ENCODE results near the gene UPK1A. TPM values are rescaled to one million over a fixed set of nuclear protein-coding genes. Genes with fewer than 3 reads are reported as not detected.

The UPK1A gene
- total and polyA plus RNA-seq, 2 donors: 0.94 TPM; not detected in 1

DNA sequence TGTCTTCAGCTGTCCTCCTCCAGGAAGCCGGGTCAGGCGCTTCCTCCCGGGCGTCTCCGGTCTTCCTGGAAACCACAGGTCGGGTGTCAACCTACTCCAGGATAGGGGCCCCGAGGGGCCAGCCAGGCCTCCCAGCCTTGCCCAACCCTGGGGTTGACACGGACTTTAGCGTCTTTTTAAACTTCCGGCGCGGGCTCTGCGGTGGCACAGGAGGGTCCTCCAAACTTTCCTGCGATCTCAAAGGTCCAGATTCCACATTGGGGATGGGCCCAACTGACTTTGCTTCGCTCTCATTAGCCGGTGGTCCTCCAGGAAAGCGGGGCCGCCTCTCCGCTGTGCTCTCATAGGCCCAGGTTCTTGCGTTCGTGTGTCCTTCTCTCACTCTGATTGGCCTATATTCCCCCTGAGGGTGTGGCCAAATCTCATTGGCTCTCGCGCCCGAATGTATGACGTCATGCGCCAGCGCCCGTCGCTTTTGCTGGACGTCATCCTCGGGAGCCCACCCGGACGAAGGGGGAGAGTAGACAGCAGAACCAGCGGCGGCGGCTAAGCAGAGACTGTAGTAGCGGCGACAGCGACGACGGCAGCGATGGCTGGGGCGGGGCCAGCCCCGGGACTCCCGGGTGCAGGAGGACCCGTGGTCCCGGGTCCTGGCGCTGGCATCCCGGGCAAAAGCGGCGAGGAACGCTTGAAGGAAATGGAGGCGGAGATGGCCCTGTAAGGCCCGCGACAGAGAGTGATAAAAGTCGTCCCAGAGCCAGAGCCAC is 37.6 kb upstream of the UPK1A start, which contains the start of gene RBM42:
Gene RBM42 (plus strand): TSS at position 472 of the 767 bp plus-strand sequence. CDS start 118 bp downstream, at position 590.
- DNase-seq (ENCODE audit: low read depth in 6 of 9, low spot score in 9 of 9): peak; percentile 95 to 99 (median 98)
- H3K9me3 ChIP-seq (ENCODE audit: control insufficient read depth in 2 of 2, insufficient read depth in 1 of 2, low read length in 1 of 2): no peaks in the 10 kb centered on the region
- H3K27me3 ChIP-seq (ENCODE audit: control insufficient read depth in 2 of 2, insufficient read depth in 1 of 2, low read length in 1 of 2): no peaks in the 10 kb centered on the region
- H3K4me1 ChIP-seq (ENCODE audit: control insufficient read depth in 2 of 2, insufficient read depth in 2 of 2, low read length in 2 of 2): peaks cover 8 to 10% of the 10 kb centered on the region in 2 donors
- peak within 1 kb of the TSS; percentile 83 to 93 for H3K27ac ChIP-seq (ENCODE audit: low read depth in 1 of 2, low read length in 1 of 2)
- H3K36me3 ChIP-seq (ENCODE audit: control insufficient read depth in 2 of 2, insufficient read depth in 2 of 2, low read length in 1 of 2): peaks cover 31 to 32% of the 10 kb centered on the region in 2 donors
- peak within 1 kb of the TSS; percentile 57 to 92 for H3K4me3 ChIP-seq (ENCODE audit: low read length in 2 of 2)
- under 1% methylated on average over 56 of the region's 56 CpGs for WGBS

DNA sequence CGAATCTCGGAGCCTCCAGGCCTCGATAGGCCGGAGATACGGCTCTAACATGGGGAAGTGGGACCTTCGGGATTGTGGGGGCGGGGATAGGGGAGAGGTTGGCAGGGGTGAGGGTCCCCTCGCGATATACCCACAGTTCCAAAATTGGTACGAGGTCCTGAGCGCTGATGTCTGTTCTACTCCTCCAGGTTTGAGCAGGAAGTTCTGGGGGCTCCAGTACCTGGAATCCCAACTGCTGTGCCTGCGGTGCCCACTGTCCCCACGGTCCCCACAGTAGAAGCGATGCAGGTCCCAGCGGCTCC is 37.0 kb upstream of the UPK1A start:
- Histone ChIP-seq H3K36me3 (ENCODE audit: control insufficient read depth in 2 of 2, insufficient read depth in 2 of 2, low read length in 1 of 2) (peaks cover 37% of the 10 kb centered on the region in 2 donors), H3K4me1 (ENCODE audit: control insufficient read depth in 2 of 2, insufficient read depth in 2 of 2, low read length in 2 of 2) (peaks cover 8 to 10% of the 10 kb centered on the region in 2 donors), H3K4me3 (ENCODE audit: low read length in 2 of 2) (peak overlapping the region; percentile 57 to 92), H3K27me3 (ENCODE audit: control insufficient read depth in 2 of 2, insufficient read depth in 1 of 2, low read length in 1 of 2) (no peaks in the 10 kb centered on the region), H3K9me3 (ENCODE audit: control insufficient read depth in 2 of 2, insufficient read depth in 1 of 2, low read length in 1 of 2) (no peaks in the 10 kb centered on the region), H3K27ac (ENCODE audit: low read depth in 1 of 2, low read length in 1 of 2) (peak overlapping the region; percentile 18 to 79)
- 8% methylated on average over 15 of the region's 15 CpGs for WGBS
- no peak for DNase-seq (ENCODE audit: low read depth in 6 of 9, low spot score in 9 of 9)

DNA sequence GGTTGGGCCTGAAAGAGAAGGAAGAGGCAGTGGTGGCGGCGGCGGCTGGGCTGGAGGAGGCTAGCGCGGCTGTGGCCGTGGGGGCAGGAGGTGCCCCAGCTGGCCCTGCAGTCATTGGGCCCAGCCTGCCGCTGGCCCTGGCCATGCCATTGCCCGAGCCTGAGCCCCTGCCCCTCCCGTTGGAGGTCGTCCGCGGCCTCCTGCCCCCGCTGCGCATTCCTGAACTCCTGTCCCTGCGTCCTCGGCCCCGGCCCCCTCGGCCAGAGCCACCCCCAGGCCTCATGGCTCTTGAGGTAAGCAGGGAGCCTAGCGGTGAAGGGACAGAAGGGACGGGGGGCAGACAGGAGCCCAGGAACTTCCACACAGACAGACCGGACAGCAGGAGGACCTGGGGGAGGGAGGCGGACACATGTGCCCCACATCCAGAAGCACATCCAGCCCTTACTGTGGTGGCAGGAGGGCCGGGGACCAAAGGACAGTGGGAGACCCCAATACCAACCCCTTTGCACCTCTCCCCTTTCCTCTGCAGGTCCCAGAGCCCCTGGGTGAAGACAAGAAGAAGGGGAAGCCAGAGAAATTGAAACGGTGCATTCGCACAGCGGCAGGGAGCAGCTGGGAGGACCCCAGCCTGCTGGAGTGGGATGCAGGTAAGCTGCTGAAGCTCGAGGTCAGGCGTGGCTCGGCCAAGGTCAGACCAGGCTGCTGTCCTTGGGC is 32.4 kb upstream of the UPK1A start:
- WGBS: 98% methylated on average over 29 of the region's 29 CpGs
- no peak for DNase-seq (ENCODE audit: low read depth in 6 of 9, low spot score in 9 of 9)
- H3K36me3 ChIP-seq (ENCODE audit: control insufficient read depth in 2 of 2, insufficient read depth in 2 of 2, low read length in 1 of 2): peaks cover 71 to 78% of the 10 kb centered on the region in 2 donors
- H3K27ac ChIP-seq (ENCODE audit: low read depth in 1 of 2, low read length in 1 of 2): no peak overlapping the region
- no peaks in the 10 kb centered on the region for H3K27me3 ChIP-seq (ENCODE audit: control insufficient read depth in 2 of 2, insufficient read depth in 1 of 2, low read length in 1 of 2)
- H3K9me3 ChIP-seq (ENCODE audit: control insufficient read depth in 2 of 2, insufficient read depth in 1 of 2, low read length in 1 of 2): no peaks in the 10 kb centered on the region
- peaks cover 5 to 7% of the 10 kb centered on the region in 2 donors for H3K4me1 ChIP-seq (ENCODE audit: control insufficient read depth in 2 of 2, insufficient read depth in 2 of 2, low read length in 2 of 2)
- no peak overlapping the region for H3K4me3 ChIP-seq (ENCODE audit: low read length in 2 of 2)

DNA sequence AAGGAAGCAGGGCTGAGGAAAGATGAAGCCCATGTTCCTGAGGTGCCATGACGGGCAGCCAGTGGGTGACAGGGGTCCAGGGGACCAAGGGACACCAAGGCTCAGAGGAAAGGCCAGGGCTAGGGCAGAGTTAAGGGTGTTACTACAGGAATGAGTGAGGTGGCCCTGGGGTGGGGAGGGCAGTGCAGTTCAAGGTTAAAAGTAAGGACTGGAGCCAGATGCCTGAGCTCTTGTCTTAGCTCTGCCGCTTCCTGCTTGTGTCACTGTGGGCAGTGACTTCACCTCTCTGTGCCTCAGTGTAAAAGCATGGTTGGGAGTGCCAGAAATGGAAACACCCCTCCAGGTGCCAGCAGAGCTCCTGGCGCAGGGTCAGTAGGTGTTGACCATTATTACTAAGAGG is 29.7 kb upstream of the UPK1A start:
- 63% methylated on average over 3 of the region's 3 CpGs for WGBS
- Histone ChIP-seq H3K27ac (ENCODE audit: low read depth in 1 of 2, low read length in 1 of 2) (peak overlapping the region in 1 of 2 donors; percentile 38), H3K9me3 (ENCODE audit: control insufficient read depth in 2 of 2, insufficient read depth in 1 of 2, low read length in 1 of 2) (no peaks in the 10 kb centered on the region), H3K36me3 (ENCODE audit: control insufficient read depth in 2 of 2, insufficient read depth in 2 of 2, low read length in 1 of 2) (peaks cover 57 to 65% of the 10 kb centered on the region in 2 donors), H3K4me3 (ENCODE audit: low read length in 2 of 2) (no peak overlapping the region), H3K27me3 (ENCODE audit: control insufficient read depth in 2 of 2, insufficient read depth in 1 of 2, low read length in 1 of 2) (no peaks in the 10 kb centered on the region), H3K4me1 (ENCODE audit: control insufficient read depth in 2 of 2, insufficient read depth in 2 of 2, low read length in 2 of 2) (peaks cover 4 to 7% of the 10 kb centered on the region in 2 donors)
- no peak for DNase-seq (ENCODE audit: low read depth in 6 of 9, low spot score in 9 of 9)

DNA sequence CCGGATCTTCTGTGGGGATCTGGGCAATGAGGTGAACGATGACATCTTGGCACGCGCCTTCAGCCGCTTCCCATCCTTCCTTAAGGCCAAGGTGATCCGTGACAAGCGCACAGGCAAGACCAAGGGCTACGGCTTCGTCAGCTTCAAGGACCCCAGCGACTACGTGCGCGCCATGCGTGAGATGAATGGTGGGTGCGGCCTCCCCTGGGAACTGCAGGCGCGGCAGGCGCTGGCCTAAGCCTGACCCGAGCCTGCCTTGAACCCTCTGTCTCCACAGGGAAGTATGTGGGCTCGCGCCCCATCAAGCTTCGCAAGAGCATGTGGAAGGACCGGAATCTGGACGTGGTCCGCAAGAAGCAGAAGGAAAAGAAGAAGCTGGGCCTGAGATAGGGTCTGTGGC is 29.2 kb upstream of the UPK1A start:
- WGBS: 94% methylated on average over 25 of the region's 25 CpGs

DNA sequence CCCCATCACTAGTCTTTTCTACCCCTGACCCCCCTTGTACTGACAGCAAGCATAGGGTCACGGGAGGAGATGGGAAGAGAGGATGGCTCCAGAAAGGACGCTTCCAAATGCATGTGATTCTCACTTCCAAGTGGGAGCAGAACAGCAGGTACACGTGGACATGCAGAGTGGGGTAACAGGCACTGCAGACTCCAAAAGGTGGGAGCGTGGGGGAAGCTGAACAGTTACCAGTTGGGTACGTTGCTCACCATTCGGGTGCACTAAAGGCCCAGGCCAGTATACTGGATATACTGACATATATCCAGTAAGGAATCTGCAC is 27.0 kb upstream of the UPK1A start:
- Histone ChIP-seq H3K27ac (ENCODE audit: low read depth in 1 of 2, low read length in 1 of 2) (no peak overlapping the region), H3K9me3 (ENCODE audit: control insufficient read depth in 2 of 2, insufficient read depth in 1 of 2, low read length in 1 of 2) (no peaks in the 10 kb centered on the region), H3K4me3 (ENCODE audit: low read length in 2 of 2) (no peak overlapping the region), H3K36me3 (ENCODE audit: control insufficient read depth in 2 of 2, insufficient read depth in 2 of 2, low read length in 1 of 2) (peaks cover 34 to 41% of the 10 kb centered on the region in 2 donors), H3K27me3 (ENCODE audit: control insufficient read depth in 2 of 2, insufficient read depth in 1 of 2, low read length in 1 of 2) (peaks cover 0 to 13% of the 10 kb centered on the region in 2 donors), H3K4me1 (ENCODE audit: control insufficient read depth in 2 of 2, insufficient read depth in 2 of 2, low read length in 2 of 2) (peaks cover 17 to 30% of the 10 kb centered on the region in 2 donors)
- DNase-seq (ENCODE audit: low read depth in 6 of 9, low spot score in 9 of 9): no peak
- 81% methylated on average over 6 of the region's 6 CpGs for WGBS

More for the DNA sequence above, 29.2 kb upstream of the UPK1A start:
- no peaks in the 10 kb centered on the region for H3K9me3 ChIP-seq (ENCODE audit: control insufficient read depth in 2 of 2, insufficient read depth in 1 of 2, low read length in 1 of 2)
- peaks cover 9 to 12% of the 10 kb centered on the region in 2 donors for H3K4me1 ChIP-seq (ENCODE audit: control insufficient read depth in 2 of 2, insufficient read depth in 2 of 2, low read length in 2 of 2)
- no peak for DNase-seq (ENCODE audit: low read depth in 6 of 9, low spot score in 9 of 9)
- H3K27ac ChIP-seq (ENCODE audit: low read depth in 1 of 2, low read length in 1 of 2): no peak overlapping the region
- peaks cover 0 to 4% of the 10 kb centered on the region in 2 donors for H3K27me3 ChIP-seq (ENCODE audit: control insufficient read depth in 2 of 2, insufficient read depth in 1 of 2, low read length in 1 of 2)
- no peak overlapping the region for H3K4me3 ChIP-seq (ENCODE audit: low read length in 2 of 2)
- peaks cover 51 to 62% of the 10 kb centered on the region in 2 donors for H3K36me3 ChIP-seq (ENCODE audit: control insufficient read depth in 2 of 2, insufficient read depth in 2 of 2, low read length in 1 of 2)

DNA sequence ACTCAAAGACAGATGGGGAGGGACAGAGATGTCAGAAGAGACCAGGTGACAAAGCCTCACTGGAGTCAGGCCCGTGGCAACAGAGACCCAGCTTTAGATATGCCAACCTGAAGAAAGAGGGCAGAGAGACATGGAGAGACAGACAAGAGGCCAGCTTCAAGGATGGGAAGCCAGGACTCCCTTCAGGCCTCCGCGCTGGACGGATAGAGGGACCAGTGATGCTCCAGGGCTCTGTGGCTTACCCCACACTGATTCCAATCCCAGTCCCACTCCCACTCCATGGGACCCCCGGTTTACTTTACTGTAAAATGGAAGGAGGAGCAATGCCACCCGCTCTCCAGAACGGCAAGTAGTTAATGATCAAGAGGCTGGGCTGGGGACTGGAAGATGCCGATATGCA is 26.5 kb upstream of the UPK1A start:
- DNase-seq (ENCODE audit: low read depth in 6 of 9, low spot score in 9 of 9): no peak
- peaks cover 31 to 35% of the 10 kb centered on the region in 2 donors for H3K36me3 ChIP-seq (ENCODE audit: control insufficient read depth in 2 of 2, insufficient read depth in 2 of 2, low read length in 1 of 2)

DNA sequence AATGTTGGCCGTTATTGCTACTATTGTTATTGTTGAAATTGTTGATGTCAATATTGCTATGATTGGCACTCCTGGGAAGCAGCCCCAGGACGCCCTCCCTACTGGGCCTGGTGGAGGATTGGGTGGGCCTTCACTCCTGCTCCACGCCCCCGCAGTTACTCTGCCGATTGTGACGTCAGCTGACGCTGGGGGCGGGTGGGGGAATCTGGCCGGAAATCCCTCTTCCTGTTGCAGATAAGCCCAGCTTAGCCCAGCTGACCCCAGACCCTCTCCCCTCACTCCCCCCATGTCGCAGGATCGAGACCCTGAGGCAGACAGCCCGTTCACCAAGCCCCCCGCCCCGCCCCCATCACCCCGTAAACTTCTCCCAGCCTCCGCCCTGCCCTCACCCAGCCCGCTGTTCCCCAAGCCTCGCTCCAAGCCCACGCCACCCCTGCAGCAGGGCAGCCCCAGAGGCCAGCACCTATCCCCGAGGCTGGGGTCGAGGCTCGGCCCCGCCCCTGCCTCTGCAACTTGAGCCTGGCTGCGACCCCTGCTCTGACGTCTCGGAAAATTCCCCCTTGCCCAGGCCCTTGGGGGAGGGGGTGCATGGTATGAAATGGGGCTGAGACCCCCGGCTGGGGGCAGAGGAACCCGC is 24.7 kb upstream of the UPK1A start, which contains the start of gene ETV2:
Gene ETV2 (plus strand): TSS at position 231 of the 637 bp plus-strand sequence. CDS start 716 bp downstream, outside the sequence.
- peak within 1 kb of the TSS in 1 of 2 donors; percentile 42 for H3K27ac ChIP-seq (ENCODE audit: low read depth in 1 of 2, low read length in 1 of 2)
- H3K4me3 ChIP-seq (ENCODE audit: low read length in 2 of 2): peak within 1 kb of the TSS; percentile 9 to 37
- H3K9me3 ChIP-seq (ENCODE audit: control insufficient read depth in 2 of 2, insufficient read depth in 1 of 2, low read length in 1 of 2): no peaks in the 10 kb centered on the region
- peaks cover 0 to 13% of the 10 kb centered on the region in 2 donors for H3K27me3 ChIP-seq (ENCODE audit: control insufficient read depth in 2 of 2, insufficient read depth in 1 of 2, low read length in 1 of 2)
- peak in 5 of 9 donors; percentile 50 to 74 (median 61) for DNase-seq (ENCODE audit: low read depth in 6 of 9, low spot score in 9 of 9)
- H3K4me1 ChIP-seq (ENCODE audit: control insufficient read depth in 2 of 2, insufficient read depth in 2 of 2, low read length in 2 of 2): peaks cover 24 to 47% of the 10 kb centered on the region in 2 donors
- H3K36me3 ChIP-seq (ENCODE audit: control insufficient read depth in 2 of 2, insufficient read depth in 2 of 2, low read length in 1 of 2): peaks cover 18 to 19% of the 10 kb centered on the region in 2 donors
- 22% methylated on average over 28 of the region's 28 CpGs for WGBS

More for the DNA sequence above, 26.5 kb upstream of the UPK1A start:
- 94% methylated on average over 8 of the region's 8 CpGs for WGBS
- peaks cover 21 to 36% of the 10 kb centered on the region in 2 donors for H3K4me1 ChIP-seq (ENCODE audit: control insufficient read depth in 2 of 2, insufficient read depth in 2 of 2, low read length in 2 of 2)
- H3K27ac ChIP-seq (ENCODE audit: low read depth in 1 of 2, low read length in 1 of 2): no peak overlapping the region
- H3K9me3 ChIP-seq (ENCODE audit: control insufficient read depth in 2 of 2, insufficient read depth in 1 of 2, low read length in 1 of 2): no peaks in the 10 kb centered on the region
- peaks cover 0 to 13% of the 10 kb centered on the region in 2 donors for H3K27me3 ChIP-seq (ENCODE audit: control insufficient read depth in 2 of 2, insufficient read depth in 1 of 2, low read length in 1 of 2)
- no peak overlapping the region for H3K4me3 ChIP-seq (ENCODE audit: low read length in 2 of 2)
